ENCODE results near the gene ZDHHC8. TPM values are rescaled to one million over a fixed set of nuclear protein-coding genes. Genes with fewer than 3 reads are reported as not detected.

ZDHHC8 gene
- total and polyA plus RNA-seq, 2 donors (not counting 1 experiment from before 2014, with no cell fraction given): 94.4 to 96.9 TPM

DNA sequence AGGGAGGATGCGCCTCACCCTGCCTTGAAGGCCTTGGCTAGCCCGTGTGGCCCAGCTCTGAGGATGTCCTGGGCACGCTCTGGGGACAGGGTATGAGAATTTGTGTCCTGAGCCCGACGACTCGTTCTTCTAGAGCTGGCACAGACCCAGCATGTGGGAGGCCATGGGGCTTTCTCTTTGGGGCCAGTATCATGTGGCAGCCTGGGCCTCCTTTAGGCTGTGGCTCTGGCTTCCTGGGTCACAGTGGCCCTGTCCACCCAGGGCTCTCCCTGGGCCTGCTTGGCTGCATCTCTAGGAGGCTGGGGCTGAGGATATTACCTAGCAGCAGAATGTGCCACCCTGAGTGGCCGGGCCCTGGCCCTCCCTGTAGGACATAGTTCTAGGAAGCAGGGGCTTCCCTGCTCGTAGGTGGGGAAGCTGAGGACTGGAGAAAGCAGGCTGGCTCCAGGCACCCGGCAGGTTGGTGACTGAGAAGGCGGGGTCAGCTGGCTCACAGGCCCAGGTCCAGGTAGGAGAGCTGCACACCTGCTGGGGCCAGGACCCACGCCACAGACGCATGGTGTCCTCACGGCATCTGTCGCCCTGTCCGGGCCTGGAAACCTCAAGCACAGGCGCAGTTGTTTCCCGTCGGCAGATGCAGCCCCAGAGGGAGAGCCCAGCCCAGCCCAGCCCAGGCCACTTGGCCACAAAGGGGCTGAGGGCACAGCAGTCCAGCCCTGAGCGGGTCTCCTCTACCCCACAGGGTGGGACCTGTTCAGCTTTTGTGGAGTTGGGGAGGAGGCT, 12.5 kb downstream of the ZDHHC8 start:
- H3K4me2 ChIP-seq (replicated peaks; ENCODE audit: low read depth, low read length, poor library complexity, severe bottlenecking): no peak overlapping the region
- ATAC-seq (ENCODE audit: low read depth): no peak
- TF ChIP-seq, protein P1, sequence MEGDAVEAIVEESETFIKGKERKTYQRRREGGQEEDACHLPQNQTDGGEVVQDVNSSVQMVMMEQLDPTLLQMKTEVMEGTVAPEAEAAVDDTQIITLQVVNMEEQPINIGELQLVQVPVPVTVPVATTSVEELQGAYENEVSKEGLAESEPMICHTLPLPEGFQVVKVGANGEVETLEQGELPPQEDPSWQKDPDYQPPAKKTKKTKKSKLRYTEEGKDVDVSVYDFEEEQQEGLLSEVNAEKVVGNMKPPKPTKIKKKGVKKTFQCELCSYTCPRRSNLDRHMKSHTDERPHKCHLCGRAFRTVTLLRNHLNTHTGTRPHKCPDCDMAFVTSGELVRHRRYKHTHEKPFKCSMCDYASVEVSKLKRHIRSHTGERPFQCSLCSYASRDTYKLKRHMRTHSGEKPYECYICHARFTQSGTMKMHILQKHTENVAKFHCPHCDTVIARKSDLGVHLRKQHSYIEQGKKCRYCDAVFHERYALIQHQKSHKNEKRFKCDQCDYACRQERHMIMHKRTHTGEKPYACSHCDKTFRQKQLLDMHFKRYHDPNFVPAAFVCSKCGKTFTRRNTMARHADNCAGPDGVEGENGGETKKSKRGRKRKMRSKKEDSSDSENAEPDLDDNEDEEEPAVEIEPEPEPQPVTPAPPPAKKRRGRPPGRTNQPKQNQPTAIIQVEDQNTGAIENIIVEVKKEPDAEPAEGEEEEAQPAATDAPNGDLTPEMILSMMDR (IDR thresholded peaks at IDR 0.05): no peak
- no peak for TF ChIP-seq EZH2 (IDR thresholded peaks at IDR 0.05; ENCODE audit: borderline replicate concordance, insufficient read depth, low read depth, low read length, poor library complexity, severe bottlenecking)
- H3K9me3 ChIP-seq (ENCODE audit: control extremely low read depth in 1 of 3, control insufficient read depth in 2 of 3, insufficient read depth in 1 of 3, low read length in 2 of 3): no peaks in the 10 kb centered on the region
- H3K4me1 ChIP-seq (ENCODE audit: control insufficient read depth in 2 of 2, insufficient read depth in 2 of 2, low read length in 2 of 2): no peaks in the 10 kb centered on the region
- no peak overlapping the region for H3K4me3 Mint-ChIP-seq
- no peak overlapping the region for H2AFZ ChIP-seq (ENCODE audit: insufficient read depth, low read depth, low read length, poor library complexity, severe bottlenecking)
- H3K9me3 Mint-ChIP-seq (ENCODE audit: insufficient read depth): no peaks in the 10 kb centered on the region
- no peaks in the 10 kb centered on the region for H3K27me3 ChIP-seq (replicated peaks in 1 of 4; ENCODE audit: control extremely low read depth in 1 of 4, control insufficient read depth in 3 of 4, insufficient read depth in 4 of 4, low read length in 3 of 4)
- H3K79me2 ChIP-seq (ENCODE audit: control insufficient read depth, insufficient read depth, low read length): peaks cover 3% of the 10 kb centered on the region
- peaks cover 8% of the 10 kb centered on the region for H4K20me1 ChIP-seq (ENCODE audit: control insufficient read depth, insufficient read depth, low read length, poor library complexity, severe bottlenecking)
- H3K27me3 Mint-ChIP-seq: no peaks in the 10 kb centered on the region
- peaks cover 0 to 7% of the 10 kb centered on the region in 2 experiments for H3K36me3 ChIP-seq (replicated peaks in 1 of 2; ENCODE audit: control extremely low read depth in 1 of 2, control insufficient read depth in 1 of 2, extremely low read depth in 1 of 2, insufficient read depth in 2 of 2, low read length in 1 of 2)
- no peak overlapping the region for H3K27ac Mint-ChIP-seq
- DNase-seq: no peak
- intact Hi-C loops (cut with micrococcal nuclease): no loop called here
- no peak overlapping the region for H3K4me3 ChIP-seq (ENCODE audit: control extremely low read depth in 1 of 5, extremely low read depth in 1 of 5, insufficient read depth in 1 of 5, low read depth in 2 of 5, low read length in 4 of 5)
- ChIA-PET POLR2A (no interaction called here), CTCF (no interaction called here)
- WGBS (ENCODE audit: insufficient coverage): 97% methylated on average over 17 of the region's 19 CpGs
- no peak overlapping the region for H3K27ac ChIP-seq (ENCODE audit: low read length in 2 of 2)
- H3K4me1 Mint-ChIP-seq: peaks cover 5% of the 10 kb centered on the region
- H3K9ac ChIP-seq (ENCODE audit: low read length): no peak overlapping the region

DNA sequence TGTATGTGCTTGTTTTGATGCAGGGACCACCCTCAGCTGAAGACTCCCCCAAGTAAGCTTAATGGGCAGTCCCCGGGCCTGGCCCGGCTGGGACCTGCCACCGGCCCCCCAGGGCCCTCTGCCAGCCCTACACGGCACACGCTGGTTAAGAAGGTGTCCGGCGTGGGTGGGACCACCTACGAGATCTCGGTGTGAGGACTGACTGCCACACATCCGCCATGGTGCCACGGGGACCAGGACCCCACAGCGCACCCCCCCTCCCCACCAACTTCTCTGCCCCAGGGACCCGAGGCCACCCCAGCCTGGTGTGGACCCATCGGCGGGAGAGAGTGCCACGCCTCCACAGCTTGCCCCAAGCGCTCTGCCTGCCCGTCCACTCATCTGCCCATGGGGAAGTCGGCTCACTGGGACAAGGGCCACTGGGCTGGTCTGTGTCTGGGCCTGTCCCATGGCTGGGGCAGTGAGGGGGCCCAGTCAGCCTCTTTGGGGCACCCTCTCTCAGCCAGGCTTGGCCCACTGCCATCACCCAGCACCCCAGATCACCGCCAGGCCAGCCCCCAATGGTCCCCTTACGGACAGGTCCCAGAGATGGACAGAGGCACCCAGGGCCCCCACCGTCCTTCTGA, 13.7 kb downstream of the ZDHHC8 start:
- Mint-ChIP-seq H3K27me3 (no peaks in the 10 kb centered on the region), H3K4me1 (peaks cover 4% of the 10 kb centered on the region), H3K4me3 (no peak overlapping the region), H3K27ac (no peak overlapping the region), H3K9me3 (ENCODE audit: insufficient read depth) (no peaks in the 10 kb centered on the region)
- Histone ChIP-seq H2AFZ (ENCODE audit: insufficient read depth, low read depth, low read length, poor library complexity, severe bottlenecking) (no peak overlapping the region), H3K27ac (ENCODE audit: low read length in 2 of 2) (no peak overlapping the region), H3K4me3 (ENCODE audit: control extremely low read depth in 1 of 5, extremely low read depth in 1 of 5, insufficient read depth in 1 of 5, low read depth in 2 of 5, low read length in 4 of 5) (no peak overlapping the region), H4K20me1 (ENCODE audit: control insufficient read depth, insufficient read depth, low read length, poor library complexity, severe bottlenecking) (no peaks in the 10 kb centered on the region), H3K79me2 (ENCODE audit: control insufficient read depth, insufficient read depth, low read length) (peaks cover 1% of the 10 kb centered on the region), H3K36me3 (replicated peaks in 1 of 2; ENCODE audit: control extremely low read depth in 1 of 2, control insufficient read depth in 1 of 2, extremely low read depth in 1 of 2, insufficient read depth in 2 of 2, low read length in 1 of 2) (no peaks in the 10 kb centered on the region), H3K9me3 (ENCODE audit: control extremely low read depth in 1 of 3, control insufficient read depth in 2 of 3, insufficient read depth in 1 of 3, low read length in 2 of 3) (no peaks in the 10 kb centered on the region), H3K9ac (ENCODE audit: low read length) (no peak overlapping the region), H3K27me3 (replicated peaks in 1 of 4; ENCODE audit: control extremely low read depth in 1 of 4, control insufficient read depth in 3 of 4, insufficient read depth in 4 of 4, low read length in 3 of 4) (no peaks in the 10 kb centered on the region), H3K4me2 (replicated peaks; ENCODE audit: low read depth, low read length, poor library complexity, severe bottlenecking) (no peak overlapping the region), H3K4me1 (ENCODE audit: control insufficient read depth in 2 of 2, insufficient read depth in 2 of 2, low read length in 2 of 2) (peaks cover 0 to 3% of the 10 kb centered on the region in 2 donors)
- WGBS (ENCODE audit: insufficient coverage): 96% methylated on average over 22 of the region's 22 CpGs
- CTCF ChIA-PET: interaction anchor here (2.3 kb wide), 1 partner anchor 12 kb away, joined by 6 read pairs; no protein-coding TSS in a partner anchor
- TF ChIP-seq, protein P1 (IDR thresholded peaks at IDR 0.05): no peak
- TF ChIP-seq EZH2 (IDR thresholded peaks at IDR 0.05; ENCODE audit: borderline replicate concordance, insufficient read depth, low read depth, low read length, poor library complexity, severe bottlenecking): no peak
- POLR2A ChIA-PET: no interaction called here
- DNase-seq (no peak), ATAC-seq (ENCODE audit: low read depth) (no peak)
- intact Hi-C loops (cut with micrococcal nuclease): no loop called here

All from B cell (primary cell).